C4-2B (cell line): ENCODE results near the gene TVP23A.

Experiments used
- CTCF ChIP-seq: fragments of 450-650 bp; conservative IDR thresholded peaks from 2 replicates; pipeline ENCODE4 v1.5.1; 2017; ENCODE audit warnings: mild to moderate bottlenecking
- ZFX ChIP-seq: fragments of 450-650 bp; IDR thresholded peaks from 2 replicates; pipeline ENCODE4 v1.6.1; 2017

GRCh38 chr16:10867199-10867598 is 48.6 kb upstream of the TVP23A start:
- TF ChIP-seq CTCF (no peak), ZFX (no peak)
